Psoas muscle (tissue), 8 donors: ENCODE measurements around the gene TMEM163. TPM values are rescaled to one million over a fixed set of nuclear protein-coding genes. Genes with fewer than 3 reads are reported as not detected.

Experiments
- ATAC-seq, 4 donors: fragments of 200-7000 bp; cut with Tn5 transposase; one replicate each; pipeline ENCODE4 v1.9.1; 2020; ENCODE audit warnings: moderate library complexity in 3 of 4, mild to moderate bottlenecking in 2 of 4
- DNase-seq, 2 donors: peaks; one replicate each; pipeline ENCODE4 v3.0.0-alpha.2; 2020
- H3K27ac ChIP-seq: fragments of 200-600 bp; one replicate; pipeline ENCODE4 v1.8.0; 2022
- H3K27me3 ChIP-seq, 3 donors: fragments of 200-600 bp in 1 of 3; one replicate each; pipeline versions ENCODE4 v1.6.1 to v1.8.0; 2013 to 2022; ENCODE audit warnings: low read length in 2 of 3, mild to moderate bottlenecking in 2 of 3, moderate library complexity in 1 of 3; ENCODE audit not compliant: insufficient read depth in 3 of 3
- H3K36me3 ChIP-seq, 2 donors: fragments of 200-600 bp in 1 of 2; one replicate each; pipeline versions ENCODE4 v1.6.1 to v1.8.0; 2013 to 2022; ENCODE audit warnings: low read depth in 1 of 2, mild to moderate bottlenecking in 1 of 2, moderate library complexity in 1 of 2; ENCODE audit not compliant: insufficient read depth in 1 of 2
- H3K4me1 ChIP-seq: fragments of 200-600 bp; one replicate; pipeline ENCODE4 v1.8.0; 2022
- H3K4me3 ChIP-seq: fragments of 200-600 bp; one replicate; pipeline ENCODE4 v1.8.0; 2022; ENCODE audit warnings: mild to moderate bottlenecking
- H3K9me3 ChIP-seq: fragments of 200-600 bp; one replicate; pipeline ENCODE4 v1.8.0; 2022
- CTCF ChIP-seq: fragments of 200-600 bp; IDR thresholded peaks from one replicate; pipeline ENCODE4 v1.8.0; 2022; ENCODE audit warnings: antibody characterized with exemption
- WGBS, 3 donors: extraction: QIAGEN DNeasy Blood & Tissue Kit; methylation state at CpG; one replicate each; pipeline versions ENCODE4 v1.1.6 to v1.1.7; 2013; 5-methylcytosine and 5-hydroxymethylcytosine counted together
- intact Hi-C, 2 donors: fragments of 100-400 bp; cut with DNase I; formaldehyde crosslinking; loops; one replicate each; pipeline versions ENCODE4 v1.11.0 to v1.14.2; 2022
- polyA plus RNA-seq, 3 donors: library from polyadenylated mRNA; stranded (reverse); fragments of 200-250 nt; gene quantifications; one replicate each; pipeline ENCODE4 v1.2.3, GENCODE V29; 2013
- total RNA-seq, 4 donors: library from RNA; stranded (reverse); fragmentation: NEBNext Ultra II Directional in 2 of 4; extraction: Animal tissue kit (Norgen Biotek cat#: 25700) in 2 of 4; gene quantifications; one replicate each; pipeline versions ENCODE4 v1.2.1 to v1.2.4, GENCODE V29; 2021 to 2023
- donor health status: healthy with polysubstance abuse.
- donor health status: DM: no; HTN: no; CAD: no; lungs with moderate emphysema.
- donor health status: Bipolar disorder and iron deficiency.
- donor health status: healthy.
- donor health status: DM: yes; HTN: yes; CAD: no.
- donor health status: DM: no; HTN: no; CAD: no.
- donor health status: DM: no; HTN: no; CAD: no.
- donor health status: DM: yes; HTN: yes; CAD: no.

Gene TMEM163
- total and polyA plus RNA-seq, 7 donors: 0.17 to 0.52 (median 0.28) TPM; not detected in 1

GRCh38 chr2:134493797-134494196 is 225.0 kb downstream of the TMEM163 start:
- no peaks in the 10 kb centered on the region for H3K36me3 ChIP-seq
- no peak for DNase-seq
- no peak overlapping the region for H3K27ac ChIP-seq
- H3K9me3 ChIP-seq: no peaks in the 10 kb centered on the region
- no peak overlapping the region for H3K4me3 ChIP-seq
- no peak for ATAC-seq
- TF ChIP-seq CTCF: no peak
- intact Hi-C loops: no loop called here
- 84 to 85% (median 84%) methylated on average over 4 of the region's 4 CpGs for WGBS, 3 donors
- H3K4me1 ChIP-seq: no peaks in the 10 kb centered on the region
- peaks cover 0 to 6% (median 0%) of the 10 kb centered on the region in 3 donors for H3K27me3 ChIP-seq

DNA sequence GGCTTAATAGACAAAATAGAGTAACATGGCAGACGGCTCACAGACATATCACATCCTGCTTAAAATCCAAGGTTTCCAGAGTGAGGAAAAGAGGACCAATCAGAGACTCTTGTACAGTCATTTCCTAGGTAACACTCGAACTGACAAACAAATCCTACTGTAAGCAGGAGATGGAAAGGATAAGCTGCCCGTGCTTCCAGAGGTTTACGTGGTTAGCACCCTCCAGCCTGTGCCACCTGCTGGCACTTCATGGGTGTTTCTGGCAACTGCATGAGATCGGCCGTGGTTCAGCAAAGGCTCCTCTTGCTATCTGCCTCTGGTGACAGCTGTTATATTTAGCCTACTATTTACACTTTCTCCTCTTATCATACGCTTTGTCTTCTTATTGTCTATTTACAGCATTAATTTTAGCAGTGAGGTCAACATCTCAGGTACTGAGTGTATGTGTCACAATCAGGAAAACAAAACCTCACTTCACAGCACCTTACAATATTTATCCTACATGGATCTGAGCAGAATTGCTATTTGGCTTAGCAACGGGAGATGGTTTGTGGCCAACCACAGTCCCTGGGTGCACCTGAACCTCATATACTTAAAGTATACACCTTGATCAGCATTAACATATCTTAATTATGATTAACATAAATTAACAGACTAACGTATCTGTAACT is 226.9 kb downstream of the TMEM163 start:
- ATAC-seq (no peak), DNase-seq (no peak)
- intact Hi-C loops: no loop called here

GRCh38 chr2:134491022-134491421 is 227.8 kb downstream of the TMEM163 start:
- no peak overlapping the region for H3K27ac ChIP-seq
- DNase-seq: no peak
- H3K36me3 ChIP-seq: no peaks in the 10 kb centered on the region
- intact Hi-C loops: no loop called here
- no peaks in the 10 kb centered on the region for H3K9me3 ChIP-seq
- ATAC-seq: no peak
- no peaks in the 10 kb centered on the region for H3K4me1 ChIP-seq
- no peak overlapping the region for H3K4me3 ChIP-seq
- peaks cover 0 to 6% (median 0%) of the 10 kb centered on the region in 3 donors for H3K27me3 ChIP-seq
- 88 to 92% (median 88%) methylated on average over 4 of the region's 4 CpGs for WGBS, 3 donors
- no peak for TF ChIP-seq CTCF

More for the DNA sequence above, 226.9 kb downstream of the TMEM163 start:
- Histone ChIP-seq H3K4me1 (no peaks in the 10 kb centered on the region), H3K9me3 (no peaks in the 10 kb centered on the region), H3K27me3 (peaks cover 0 to 6% (median 0%) of the 10 kb centered on the region in 3 donors), H3K27ac (no peak overlapping the region), H3K4me3 (no peak overlapping the region), H3K36me3 (no peaks in the 10 kb centered on the region)
- 32 to 41% (median 40%) methylated on average over 9 of the region's 9 CpGs for WGBS, 3 donors
- TF ChIP-seq CTCF: no peak

DNA sequence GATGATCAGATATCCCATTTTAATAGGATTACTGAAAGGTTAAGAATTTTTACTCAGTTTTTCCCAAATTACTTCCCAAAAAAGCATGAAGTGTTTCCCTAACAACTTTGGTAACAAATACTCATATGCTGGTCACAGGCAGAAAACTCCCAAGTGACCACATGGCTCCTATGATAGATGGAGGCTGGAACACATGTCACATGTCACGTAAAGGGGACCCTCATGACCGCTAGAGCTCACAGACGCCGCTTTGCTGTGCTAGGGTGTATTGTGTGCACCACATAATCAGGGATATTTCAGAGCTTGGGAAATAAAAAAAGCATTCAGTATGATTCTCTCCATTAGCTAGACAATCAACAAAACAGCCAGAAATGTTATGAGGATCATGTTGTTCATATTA is 228.2 kb downstream of the TMEM163 start:
- H3K27ac ChIP-seq: no peak overlapping the region
- no peaks in the 10 kb centered on the region for H3K9me3 ChIP-seq
- no peak for TF ChIP-seq CTCF
- intact Hi-C loops: no loop called here
- H3K4me3 ChIP-seq: no peak overlapping the region
- no peaks in the 10 kb centered on the region for H3K4me1 ChIP-seq
- H3K27me3 ChIP-seq: peaks cover 0 to 6% (median 0%) of the 10 kb centered on the region in 3 donors
- DNase-seq (no peak), ATAC-seq (no peak)
- WGBS, 3 donors: 75 to 81% (median 80%) methylated on average over 4 of the region's 4 CpGs
- no peaks in the 10 kb centered on the region for H3K36me3 ChIP-seq
